Natural killer cell (primary cell): ENCODE measurements around the gene AGAP6. TPM values are rescaled to one million over a fixed set of nuclear protein-coding genes. Genes with fewer than 3 reads are reported as not detected.
"Not testable (repeated sequence)": the region's sequence is repeated elsewhere in the genome, so short reads cannot be mapped to it uniquely, and the experiment has no call there.

ENCODE experiments used
- ATAC-seq, 3 donors: fragments of 150-1000 bp in 2 of 3; fragments of 200-7000 bp in 1 of 3; cut with Tn5 transposase; 1 replicate in 1 of 3; 2 replicates in 2 of 3; pipeline ENCODE4 v1.10.0; 2021; ENCODE audit warnings: mild to moderate bottlenecking in 2 of 3, moderate library complexity in 2 of 3
- DNase-seq, 2 donors: peaks; one replicate each; pipeline versions ENCODE4 v3.0.0 to v3.0.0-alpha.2; 2013 to 2021; ENCODE audit warnings: mixed read lengths in 1 of 2
- H3K27ac ChIP-seq: one replicate; pipeline ENCODE4 v1.5.1; 2013; ENCODE audit warnings: mild to moderate bottlenecking, low read length
- H3K27me3 ChIP-seq: one replicate; pipeline ENCODE4 v1.6.1; 2013; ENCODE audit warnings: low read length; ENCODE audit not compliant: control insufficient read depth, insufficient read depth
- H3K36me3 ChIP-seq: one replicate; pipeline ENCODE4 v1.6.1; 2013; ENCODE audit warnings: low read length; ENCODE audit not compliant: control insufficient read depth, insufficient read depth
- H3K4me1 ChIP-seq: one replicate; pipeline ENCODE4 v1.6.1; 2013; ENCODE audit warnings: low read length; ENCODE audit not compliant: control insufficient read depth, insufficient read depth
- H3K4me3 ChIP-seq: one replicate; pipeline ENCODE4 v1.5.1; 2013; ENCODE audit warnings: low read length
- H3K9me3 ChIP-seq: one replicate; pipeline ENCODE4 v1.6.1; 2013; ENCODE audit warnings: low read length; ENCODE audit not compliant: control insufficient read depth, insufficient read depth
- H3K27ac Mint-ChIP-seq, 2 donors: one replicate each; pipeline ENCODE4 v1.8.0; 2022; ENCODE audit warnings: mild to moderate bottlenecking in 2 of 2, mixed read lengths in 2 of 2, moderate library complexity in 1 of 2
- H3K27me3 Mint-ChIP-seq, 2 donors: one replicate each; pipeline ENCODE4 v1.8.0; 2022; ENCODE audit warnings: low read depth in 2 of 2, mixed read lengths in 2 of 2
- H3K36me3 Mint-ChIP-seq: one replicate; pipeline ENCODE4 v1.8.0; 2022; ENCODE audit warnings: mixed read lengths
- H3K4me1 Mint-ChIP-seq, 2 donors: one replicate each; pipeline ENCODE4 v1.8.0; 2022; ENCODE audit warnings: mixed read lengths in 2 of 2
- H3K4me3 Mint-ChIP-seq: one replicate; pipeline ENCODE4 v1.8.0; 2022; ENCODE audit warnings: mild to moderate bottlenecking, moderate library complexity, mixed read lengths
- H3K9me3 Mint-ChIP-seq, 2 donors: one replicate each; pipeline ENCODE4 v1.8.0; 2022; ENCODE audit warnings: mixed read lengths in 2 of 2
- CTCF ChIP-seq: fragments of 200-600 bp; IDR thresholded peaks from one replicate; pipeline ENCODE4 v1.8.0; 2022; ENCODE audit warnings: antibody characterized with exemption
- WGBS: methylation state at CpG from one replicate; pipeline ENCODE4 v1.1.7; 2013; ENCODE audit warnings: missing lambda C conversion rate; ENCODE audit not compliant: insufficient coverage; 5-methylcytosine and 5-hydroxymethylcytosine counted together
- intact Hi-C: fragments of 100-400 bp; cut with micrococcal nuclease; formaldehyde crosslinking; loops from one replicate; pipeline ENCODE4 v1.14.2; 2022
- total RNA-seq, 4 donors: library from RNA; stranded (reverse); fragments of 120-200 nt in 1 of 4; gene quantifications; one replicate each; pipeline versions ENCODE4 v1.2.3 to v1.2.4, GENCODE V29; 2013 to 2022

Gene AGAP6
- total RNA-seq, 3 donors from 2014 or later (not counting 1 experiment from before 2014, with no cell fraction given), result 11.7 to 25.8 (median 20.0) TPM

GRCh38 chr10:50016926-50017325, 28.7 kb downstream of the AGAP6 start:
- H3K9me3 ChIP-seq, DNase-seq, H3K27ac ChIP-seq, ATAC-seq, H3K27me3 Mint-ChIP-seq, H3K27ac Mint-ChIP-seq, H3K36me3 ChIP-seq, H3K9me3 Mint-ChIP-seq, intact Hi-C loops, H3K36me3 Mint-ChIP-seq, H3K4me3 Mint-ChIP-seq, H3K4me3 ChIP-seq, H3K27me3 ChIP-seq, H3K4me1 ChIP-seq, H3K4me1 Mint-ChIP-seq: not testable (repeated sequence)
- 70% methylated on average over 2 of the region's 5 CpGs for whole genome bisulfite sequencing

- H3K27ac Mint-ChIP-seq, H3K27me3 ChIP-seq, H3K4me3 Mint-ChIP-seq, H3K27me3 Mint-ChIP-seq, H3K4me1 Mint-ChIP-seq, H3K36me3 ChIP-seq, H3K27ac ChIP-seq, DNase-seq, ATAC-seq, H3K36me3 Mint-ChIP-seq, intact Hi-C loops, H3K9me3 Mint-ChIP-seq, H3K4me3 ChIP-seq, H3K9me3 ChIP-seq, H3K4me1 ChIP-seq: not testable (repeated sequence)
- WGBS, result 100% methylated on average over 5 of the region's 5 CpGs
Observed at GRCh38 chr10:50017646-50018045, 29.4 kb downstream of the AGAP6 start.

GRCh38 chr10:50019279-50019678, 31.1 kb downstream of the AGAP6 start:
- WGBS, result 79% methylated on average over 3 of the region's 3 CpGs
- H3K27me3 ChIP-seq, H3K4me3 Mint-ChIP-seq, H3K36me3 Mint-ChIP-seq, ATAC-seq, H3K9me3 ChIP-seq, H3K4me1 ChIP-seq, H3K4me3 ChIP-seq, H3K27ac Mint-ChIP-seq, H3K27ac ChIP-seq, H3K4me1 Mint-ChIP-seq, H3K36me3 ChIP-seq, H3K27me3 Mint-ChIP-seq, DNase-seq, intact Hi-C loops, H3K9me3 Mint-ChIP-seq: not testable (repeated sequence)

GRCh38 chr10:50020451-50021024, 32.3 kb downstream of the AGAP6 start:
- H3K4me3 ChIP-seq, ATAC-seq, intact Hi-C loops, H3K27ac ChIP-seq, H3K36me3 ChIP-seq, H3K9me3 Mint-ChIP-seq, H3K4me3 Mint-ChIP-seq, H3K36me3 Mint-ChIP-seq, H3K9me3 ChIP-seq, H3K27ac Mint-ChIP-seq, H3K27me3 ChIP-seq, DNase-seq, H3K4me1 Mint-ChIP-seq, H3K4me1 ChIP-seq: not testable (repeated sequence)
- peaks cover 4 to 16% of the 10 kb centered on the region in 2 donors for H3K27me3 Mint-ChIP-seq
- 84% methylated on average over 10 of the region's 13 CpGs for WGBS

GRCh38 chr10:50021646-50022045, 33.4 kb downstream of the AGAP6 start:
- H3K4me1 ChIP-seq, result no peaks in the 10 kb centered on the region
- H3K4me1 Mint-ChIP-seq, result no peaks in the 10 kb centered on the region
- H3K36me3 ChIP-seq, result no peaks in the 10 kb centered on the region
- peaks cover 15 to 24% of the 10 kb centered on the region in 2 donors for H3K27me3 Mint-ChIP-seq
- ATAC-seq, result no peak
- H3K27ac Mint-ChIP-seq, result no peak overlapping the region
- intact Hi-C loops, result no loop called here
- H3K36me3 Mint-ChIP-seq, result no peaks in the 10 kb centered on the region
- TF ChIP-seq CTCF, result no peak
- 81% methylated on average over 3 of the region's 3 CpGs for WGBS
- DNase-seq, result no peak
- no peak overlapping the region for H3K27ac ChIP-seq
- H3K9me3 ChIP-seq, result no peaks in the 10 kb centered on the region
- H3K4me3 ChIP-seq, result no peak overlapping the region
- H3K9me3 Mint-ChIP-seq, result no peaks in the 10 kb centered on the region
- no peak overlapping the region for H3K4me3 Mint-ChIP-seq
- peaks cover 5% of the 10 kb centered on the region for H3K27me3 ChIP-seq

- ATAC-seq, H3K4me3 ChIP-seq, H3K9me3 Mint-ChIP-seq, intact Hi-C loops, H3K36me3 ChIP-seq, H3K4me1 ChIP-seq, H3K27ac Mint-ChIP-seq, H3K36me3 Mint-ChIP-seq, H3K27ac ChIP-seq, H3K4me3 Mint-ChIP-seq, H3K27me3 ChIP-seq, H3K4me1 Mint-ChIP-seq, H3K9me3 ChIP-seq, DNase-seq: not testable (repeated sequence)
- H3K27me3 Mint-ChIP-seq, result peaks cover 23 to 24% of the 10 kb centered on the region in 2 donors
- 19% methylated on average over 27 of the region's 37 CpGs for WGBS
Observed at GRCh38 chr10:50024716-50025383, 36.6 kb downstream of the AGAP6 start.
